Activated B cell treated with CpG ODN at 0.5 μM for 24 hours (primary cell): ENCODE measurements around the gene PTPN3. TPM values are rescaled to one million over a fixed set of nuclear protein-coding genes. Genes with fewer than 3 reads are reported as not detected.

Source experiments
- ATAC-seq: fragments of 200-7000 bp; cut with Tn5 transposase; one replicate; pipeline ENCODE4 v1.10.0; 2021; ENCODE audit warnings: low read depth, mild to moderate bottlenecking, moderate library complexity
- CTCF ChIA-PET: fragments of 350-600 bp; sonication (Branson Sonifier 250); formaldehyde crosslinking; loops from one replicate; lab custom pipeline; 2021; ENCODE audit warnings: antibody characterized with exemption; lab: Charles Lee
- POLR2A ChIA-PET: fragments of 350-600 bp; sonication (Branson Sonifier 250); formaldehyde crosslinking; loops from one replicate; lab custom pipeline; 2021; ENCODE audit warnings: antibody characterized with exemption; lab: Charles Lee
- DNase-seq: peaks from one replicate; pipeline ENCODE4 v3.0.0; 2022
- H3K27ac Mint-ChIP-seq: one replicate; pipeline ENCODE4 v1.8.0; 2020; ENCODE audit warnings: mixed read lengths
- H3K27me3 Mint-ChIP-seq: one replicate; pipeline ENCODE4 v1.8.0; 2021; ENCODE audit warnings: mixed read lengths
- H3K36me3 Mint-ChIP-seq: one replicate; pipeline ENCODE4 v1.8.0; 2021; ENCODE audit warnings: low read depth, mixed read lengths
- H3K4me1 Mint-ChIP-seq: one replicate; pipeline ENCODE4 v1.8.0; 2021; ENCODE audit warnings: mixed read lengths
- H3K4me3 Mint-ChIP-seq: one replicate; pipeline ENCODE4 v1.8.0; 2020; ENCODE audit warnings: mild to moderate bottlenecking, mixed read lengths
- H3K9me3 Mint-ChIP-seq: one replicate; pipeline ENCODE4 v1.8.0; 2020; ENCODE audit warnings: mixed read lengths
- intact Hi-C: fragments of 100-400 bp; cut with micrococcal nuclease; formaldehyde crosslinking; loops from one replicate; pipeline ENCODE4 v1.15.1; 2024
- total RNA-seq: library from RNA; stranded (reverse); gene quantifications from 2 replicates; pipeline ENCODE4 v1.2.3, GENCODE V29; 2022
- TF ChIP-seq, protein P1 (sequence below): fragments of 200-600 bp; IDR thresholded peaks from one replicate; pipeline ENCODE4 v1.8.0; 2022; ENCODE audit warnings: antibody characterized with exemption, mild to moderate bottlenecking

PTPN3 gene
- total RNA-seq, 1 donor from 2014 or later: 0.09 TPM

DNA sequence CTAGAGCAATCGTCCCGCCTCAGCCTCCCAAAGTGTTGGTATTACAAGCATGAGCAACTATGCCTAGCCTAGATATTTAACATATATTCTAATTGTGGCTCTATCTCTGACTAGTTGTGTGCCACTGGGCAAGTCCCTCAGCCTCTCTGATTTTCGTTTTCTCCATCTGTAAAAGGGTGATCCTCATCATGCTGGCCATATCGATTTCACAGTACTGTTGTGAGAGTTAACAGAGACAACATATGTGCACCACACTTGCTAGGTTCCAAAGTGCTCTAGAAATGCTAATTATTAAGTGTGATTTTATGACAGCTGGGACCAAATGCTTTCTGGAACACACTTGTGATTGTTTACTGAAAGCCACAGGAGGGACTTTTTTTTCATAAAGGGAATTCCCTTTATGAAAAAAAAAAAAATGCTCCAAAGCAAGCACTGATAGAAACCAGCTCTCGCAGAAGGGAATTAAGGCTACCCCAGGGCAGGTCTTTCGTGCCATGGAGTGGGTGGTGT is 98.8 kb downstream of the PTPN3 start:
- intact Hi-C loops: loop anchor here (1.0 to 5.0 kb wide), 3 partner anchors 17 to 52 kb away; no protein-coding TSS in a partner anchor
- H3K4me1 Mint-ChIP-seq: peaks cover 45% of the 10 kb centered on the region
- ChIA-PET CTCF (interaction anchor here (1.9 to 3.7 kb wide), 2 partner anchors 12 to 71 kb away, joined by 7 to 29 read pairs; no protein-coding TSS in a partner anchor), POLR2A (interaction anchor here (0.6 to 4.2 kb wide), 8 partner anchors 10 to 623 kb away, joined by 3 to 26 read pairs (median 5); no protein-coding TSS in a partner anchor)
- peak overlapping the region; percentile 64 for H3K27ac Mint-ChIP-seq
- peak overlapping the region; percentile 29 for H3K4me3 Mint-ChIP-seq
- no peak for DNase-seq
- TF ChIP-seq, protein P1, sequence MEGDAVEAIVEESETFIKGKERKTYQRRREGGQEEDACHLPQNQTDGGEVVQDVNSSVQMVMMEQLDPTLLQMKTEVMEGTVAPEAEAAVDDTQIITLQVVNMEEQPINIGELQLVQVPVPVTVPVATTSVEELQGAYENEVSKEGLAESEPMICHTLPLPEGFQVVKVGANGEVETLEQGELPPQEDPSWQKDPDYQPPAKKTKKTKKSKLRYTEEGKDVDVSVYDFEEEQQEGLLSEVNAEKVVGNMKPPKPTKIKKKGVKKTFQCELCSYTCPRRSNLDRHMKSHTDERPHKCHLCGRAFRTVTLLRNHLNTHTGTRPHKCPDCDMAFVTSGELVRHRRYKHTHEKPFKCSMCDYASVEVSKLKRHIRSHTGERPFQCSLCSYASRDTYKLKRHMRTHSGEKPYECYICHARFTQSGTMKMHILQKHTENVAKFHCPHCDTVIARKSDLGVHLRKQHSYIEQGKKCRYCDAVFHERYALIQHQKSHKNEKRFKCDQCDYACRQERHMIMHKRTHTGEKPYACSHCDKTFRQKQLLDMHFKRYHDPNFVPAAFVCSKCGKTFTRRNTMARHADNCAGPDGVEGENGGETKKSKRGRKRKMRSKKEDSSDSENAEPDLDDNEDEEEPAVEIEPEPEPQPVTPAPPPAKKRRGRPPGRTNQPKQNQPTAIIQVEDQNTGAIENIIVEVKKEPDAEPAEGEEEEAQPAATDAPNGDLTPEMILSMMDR: no peak
- ATAC-seq: peak; percentile 68
- H3K27me3 Mint-ChIP-seq: peaks cover 13% of the 10 kb centered on the region
- H3K9me3 Mint-ChIP-seq: no peaks in the 10 kb centered on the region
- no peaks in the 10 kb centered on the region for H3K36me3 Mint-ChIP-seq

- intact Hi-C loops: no loop called here
- no peak for ATAC-seq
- H3K4me1 Mint-ChIP-seq: no peaks in the 10 kb centered on the region
- H3K27ac Mint-ChIP-seq: no peak overlapping the region
- H3K36me3 Mint-ChIP-seq: no peaks in the 10 kb centered on the region
- H3K9me3 Mint-ChIP-seq: no peaks in the 10 kb centered on the region
- no peak for DNase-seq
- ChIA-PET CTCF (no interaction called here), POLR2A (no interaction called here)
- peaks cover 9% of the 10 kb centered on the region for H3K27me3 Mint-ChIP-seq
- TF ChIP-seq, protein P1: no peak
- no peak overlapping the region for H3K4me3 Mint-ChIP-seq
Measured at GRCh38 chr9:109391176-109391575, 106.9 kb downstream of the PTPN3 start.

DNA sequence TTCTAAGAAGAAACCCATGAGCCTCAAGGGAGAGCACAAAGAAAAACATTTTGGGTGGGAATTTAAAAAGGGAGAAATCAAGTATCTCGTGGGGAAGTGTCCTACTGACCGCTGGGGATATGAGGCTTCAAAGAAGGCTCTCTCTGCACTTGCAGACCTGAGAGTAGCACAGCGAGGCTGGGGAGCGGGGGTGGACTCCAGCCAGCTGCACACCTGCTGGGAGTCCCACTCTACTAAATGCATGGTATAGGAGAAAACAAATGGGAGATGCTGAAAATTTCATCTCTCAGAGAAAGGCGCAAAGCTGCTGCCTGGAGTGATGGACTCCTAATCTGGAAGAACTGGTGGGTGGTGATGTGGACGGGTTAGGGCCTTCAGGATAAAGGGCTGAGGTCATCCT is 110.3 kb downstream of the PTPN3 start:
- POLR2A ChIA-PET: no interaction called here
- CTCF ChIA-PET: no interaction called here
- TF ChIP-seq, protein P1: no peak

GRCh38 chr9:109387206-109387605 is 110.9 kb downstream of the PTPN3 start:
- Mint-ChIP-seq H3K4me1 (peaks cover 6% of the 10 kb centered on the region), H3K9me3 (no peaks in the 10 kb centered on the region), H3K4me3 (no peak overlapping the region), H3K27me3 (peaks cover 24% of the 10 kb centered on the region), H3K36me3 (no peaks in the 10 kb centered on the region), H3K27ac (no peak overlapping the region)
- POLR2A ChIA-PET: no interaction called here
- DNase-seq: no peak
- CTCF ChIA-PET: no interaction called here
- TF ChIP-seq, protein P1: no peak
- intact Hi-C loops: no loop called here
- no peak for ATAC-seq

More for the DNA sequence above, 110.3 kb downstream of the PTPN3 start:
- no peak for ATAC-seq
- DNase-seq: no peak
- Mint-ChIP-seq H3K27me3 (peaks cover 20% of the 10 kb centered on the region), H3K9me3 (no peaks in the 10 kb centered on the region), H3K4me3 (no peak overlapping the region), H3K36me3 (no peaks in the 10 kb centered on the region), H3K4me1 (peaks cover under 1% of the 10 kb centered on the region), H3K27ac (no peak overlapping the region)
- intact Hi-C loops: no loop called here

DNA sequence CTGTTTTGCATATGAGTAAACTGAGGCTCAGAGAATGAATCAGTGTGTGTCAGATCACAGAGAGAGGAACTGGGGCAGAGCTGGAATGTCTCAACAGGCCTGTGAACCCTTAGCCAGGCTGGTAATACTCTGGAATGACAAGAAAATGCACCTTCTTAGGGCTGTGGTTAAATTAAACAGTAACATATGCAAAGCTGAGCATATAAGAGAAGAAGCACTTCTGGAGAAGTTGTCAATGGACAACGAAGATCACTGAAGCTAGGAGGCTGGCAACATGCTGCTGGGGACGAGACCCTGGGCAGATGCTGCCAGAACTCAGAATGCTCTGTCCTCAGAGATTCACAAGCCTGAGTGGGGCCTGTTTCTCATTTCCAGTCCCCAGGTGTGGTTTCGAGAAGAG is 112.6 kb downstream of the PTPN3 start:
- no peaks in the 10 kb centered on the region for H3K36me3 Mint-ChIP-seq
- DNase-seq (no peak), ATAC-seq (no peak)
- H3K27ac Mint-ChIP-seq: no peak overlapping the region
- H3K4me1 Mint-ChIP-seq: peaks cover 18% of the 10 kb centered on the region
- CTCF ChIA-PET: interaction anchor here (0.6 kb wide), 1 partner anchor 497 kb away, joined by 3 read pairs; no protein-coding TSS in a partner anchor
- TF ChIP-seq, protein P1: no peak
- H3K27me3 Mint-ChIP-seq: peaks cover 24% of the 10 kb centered on the region
- no peak overlapping the region for H3K4me3 Mint-ChIP-seq
- no peaks in the 10 kb centered on the region for H3K9me3 Mint-ChIP-seq
- intact Hi-C loops: no loop called here
- POLR2A ChIA-PET: no interaction called here
